Endometrium (tissue), 2 donors: ENCODE data around the gene TNRC6A.
"Not testable (repeated sequence)": the region's sequence is repeated elsewhere in the genome, so short reads cannot be mapped to it uniquely, and the experiment has no call there.

ENCODE experiments used
- FAIRE-seq: peaks from 2 replicates; lab custom pipeline; 2012; peaks lifted over from hg19 to GRCh38; lab: Jason Lieb, UNC
- donor health status: control.
- donor health status: control.

The TNRC6A gene

GRCh38 chr16:24758373-24758772, 28.9 kb downstream of the TNRC6A start:
- no peak for FAIRE-seq

GRCh38 chr16:24759006-24759405, 29.6 kb downstream of the TNRC6A start:
- no peak for FAIRE-seq

GRCh38 chr16:24761526-24761925, 32.1 kb downstream of the TNRC6A start:
- FAIRE-seq = no peak

GRCh38 chr16:24764916-24765315, 35.5 kb downstream of the TNRC6A start:
- no peak for FAIRE-seq

- FAIRE-seq = no peak
Measured at GRCh38 chr16:24766057-24766456, 36.6 kb downstream of the TNRC6A start.

GRCh38 chr16:24769806-24770205, 40.4 kb downstream of the TNRC6A start:
- FAIRE-seq = no peak

GRCh38 chr16:24771132-24771778, 41.8 kb downstream of the TNRC6A start:
- FAIRE-seq = no peak

- FAIRE-seq = no peak
Measured at GRCh38 chr16:24771779-24772157, 42.3 kb downstream of the TNRC6A start.

GRCh38 chr16:24773771-24774427, 44.4 kb downstream of the TNRC6A start:
- FAIRE-seq = no peak

- FAIRE-seq = no peak
Measured at GRCh38 chr16:24774510-24774909, 45.1 kb downstream of the TNRC6A start.

- no peak for FAIRE-seq
Measured at GRCh38 chr16:24775455-24775854, 46.0 kb downstream of the TNRC6A start.

- no peak for FAIRE-seq
Measured at GRCh38 chr16:24776501-24777220, 47.2 kb downstream of the TNRC6A start.

GRCh38 chr16:24778671-24779070, 49.2 kb downstream of the TNRC6A start:
- FAIRE-seq = no peak

- FAIRE-seq = no peak
Measured at GRCh38 chr16:24781256-24781655, 51.8 kb downstream of the TNRC6A start.

GRCh38 chr16:24784121-24784520, 54.7 kb downstream of the TNRC6A start:
- no peak for FAIRE-seq

- no peak for FAIRE-seq
Measured at GRCh38 chr16:24789881-24790280, 60.4 kb downstream of the TNRC6A start.

- no peak for FAIRE-seq
Measured at GRCh38 chr16:24800586-24800985, 71.1 kb downstream of the TNRC6A start.

GRCh38 chr16:24801761-24802302, 72.4 kb downstream of the TNRC6A start:
- no peak for FAIRE-seq

- FAIRE-seq = no peak
Measured at GRCh38 chr16:24805484-24805883, 76.0 kb downstream of the TNRC6A start.

GRCh38 chr16:24807301-24807700, 77.8 kb downstream of the TNRC6A start:
- no peak for FAIRE-seq

GRCh38 chr16:24810951-24811843, 81.7 kb downstream of the TNRC6A start:
- FAIRE-seq = no peak

GRCh38 chr16:24812813-24813212, 83.4 kb downstream of the TNRC6A start:
- not testable (repeated sequence) for FAIRE-seq
